SH-SY5Y (cell line): ENCODE measurements around the gene CPXM1.

Source experiments
- GATA2 ChIP-seq: IDR thresholded peaks from 2 replicates; pipeline ENCODE4 v1.6.1; 2011; ENCODE audit warnings: mild to moderate bottlenecking, low read depth, low read length
- GATA3 ChIP-seq: IDR thresholded peaks from 2 replicates; pipeline ENCODE4 v1.6.1; 2011; ENCODE audit warnings: low read depth, mild to moderate bottlenecking, low read length, moderate library complexity

GRCh38 chr20:2840967-2841531 is 40.6 kb upstream of the CPXM1 start:
- TF ChIP-seq GATA2: no peak
- no peak for TF ChIP-seq GATA3
